Epidermal melanocyte (primary cell): ENCODE measurements around the gene SLC66A3.
A peak's percentile ranks its signal among the peaks of the same experiment; 100 is the strongest.
"Not testable (repeated sequence)": the region's sequence is repeated elsewhere in the genome, so short reads cannot be mapped to it uniquely, and the experiment has no call there.

ENCODE experiments used
- DNase-seq: peaks from one replicate; pipeline ENCODE4 v3.0.0; 2011; ENCODE audit warnings: low spot score; ENCODE audit not compliant: insufficient read length

Gene SLC66A3

GRCh38 chr2:11163439-11164317 is 8.4 kb downstream of the SLC66A3 start:
- no peak for DNase-seq

- DNase-seq, result not testable (repeated sequence)
Observed at GRCh38 chr2:11165046-11165445, 9.8 kb downstream of the SLC66A3 start.

- DNase-seq, result no peak
Observed at GRCh38 chr2:11166476-11166875, 11.2 kb downstream of the SLC66A3 start.

- DNase-seq, result no peak
Observed at GRCh38 chr2:11168488-11168887, 13.2 kb downstream of the SLC66A3 start.

- DNase-seq, result no peak
Observed at GRCh38 chr2:11169333-11169732, 14.1 kb downstream of the SLC66A3 start.

- no peak for DNase-seq
Observed at GRCh38 chr2:11174222-11174621, 19.0 kb downstream of the SLC66A3 start.

- peak; percentile 26 for DNase-seq
Observed at GRCh38 chr2:11175293-11175795, 20.1 kb downstream of the SLC66A3 start.

GRCh38 chr2:11177871-11178690 is 22.8 kb downstream of the SLC66A3 start:
- DNase-seq, result no peak

GRCh38 chr2:11179196-11179595 is 23.9 kb downstream of the SLC66A3 start:
- DNase-seq, result no peak

GRCh38 chr2:11179899-11180298 is 24.6 kb downstream of the SLC66A3 start:
- no peak for DNase-seq

GRCh38 chr2:11180653-11181052 is 25.4 kb downstream of the SLC66A3 start:
- DNase-seq, result no peak

GRCh38 chr2:11182951-11183350 is 27.7 kb downstream of the SLC66A3 start:
- no peak for DNase-seq

- no peak for DNase-seq
Observed at GRCh38 chr2:11186145-11186544, 30.9 kb downstream of the SLC66A3 start.

GRCh38 chr2:11187083-11187619 is 31.9 kb downstream of the SLC66A3 start:
- no peak for DNase-seq

GRCh38 chr2:11187731-11188130 is 32.5 kb downstream of the SLC66A3 start:
- no peak for DNase-seq

GRCh38 chr2:11196246-11196645 is 41.0 kb downstream of the SLC66A3 start:
- DNase-seq, result no peak

- no peak for DNase-seq
Observed at GRCh38 chr2:11200651-11201050, 45.4 kb downstream of the SLC66A3 start.

GRCh38 chr2:11201969-11202368 is 46.7 kb downstream of the SLC66A3 start:
- no peak for DNase-seq

- no peak for DNase-seq
Observed at GRCh38 chr2:11203480-11203879, 48.2 kb downstream of the SLC66A3 start.

- DNase-seq, result no peak
Observed at GRCh38 chr2:11208083-11208482, 52.8 kb downstream of the SLC66A3 start.

- DNase-seq, result no peak
Observed at GRCh38 chr2:11212645-11213044, 57.4 kb downstream of the SLC66A3 start.

- DNase-seq, result no peak
Observed at GRCh38 chr2:11213090-11213638, 57.9 kb downstream of the SLC66A3 start.
